GM23338 (cell line): ENCODE results near the gene PIKFYVE. TPM values are rescaled to one million over a fixed set of nuclear protein-coding genes. Genes with fewer than 3 reads are reported as not detected.

ENCODE experiments used
- ATAC-seq: fragments of 200-7000 bp; cut with Tn5 transposase; 3 replicates; pipeline ENCODE4 v1.9.1; 2020
- DNase-seq: peaks from one replicate; pipeline ENCODE4 v3.0.0-alpha.2; 2015; ENCODE audit warnings: low spot score
- H2AFZ ChIP-seq: fragments of 200-600 bp; sonication (generic); 2 replicates; pipeline ENCODE4 v1.8.0; 2016; ENCODE audit warnings: antibody characterized with exemption, mild to moderate bottlenecking, moderate library complexity
- H3F3A ChIP-seq: fragments of 200-600 bp; sonication (generic); replicated peaks from 2 replicates; pipeline ENCODE4 v1.8.0; 2017; ENCODE audit warnings: antibody characterized with exemption, mixed run types, low read depth
- H3K27ac ChIP-seq: fragments of 200-600 bp; sonication (generic); 2 replicates; pipeline ENCODE4 v1.6.1; 2016; ENCODE audit warnings: low read depth
- H3K27me3 ChIP-seq: fragments of 200-600 bp; sonication (generic); 2 replicates; pipeline ENCODE4 v1.8.0; 2016; ENCODE audit warnings: mild to moderate bottlenecking, mixed run types, moderate library complexity; ENCODE audit not compliant: insufficient read depth
- H3K36me3 ChIP-seq: fragments of 200-600 bp; sonication (generic); 2 replicates; pipeline ENCODE4 v1.8.0; 2016; ENCODE audit warnings: mild to moderate bottlenecking; ENCODE audit not compliant: insufficient read depth
- H3K4me1 ChIP-seq: fragments of 200-600 bp; sonication (generic); 2 replicates; pipeline ENCODE4 v1.8.0; 2016; ENCODE audit warnings: mild to moderate bottlenecking, moderate library complexity; ENCODE audit not compliant: insufficient read depth
- H3K4me2 ChIP-seq: fragments of 200-600 bp; sonication (generic); 2 replicates; pipeline ENCODE4 v1.7.1; 2017; ENCODE audit warnings: mixed run types
- H3K4me3 ChIP-seq: fragments of 200-600 bp; sonication (generic); 2 replicates; pipeline ENCODE4 v1.6.1; 2016; ENCODE audit warnings: mixed run types
- H3K79me2 ChIP-seq: fragments of 200-600 bp; sonication (generic); replicated peaks from 2 replicates; pipeline ENCODE4 v1.8.0; 2017; ENCODE audit warnings: mild to moderate bottlenecking; ENCODE audit not compliant: insufficient read depth
- H3K9me2 ChIP-seq: fragments of 200-600 bp; sonication (generic); 2 replicates; pipeline ENCODE4 v1.8.0; 2017; ENCODE audit not compliant: insufficient read depth
- H4K20me1 ChIP-seq: fragments of 200-600 bp; sonication (generic); replicated peaks from 2 replicates; pipeline ENCODE4 v1.8.0; 2017; ENCODE audit warnings: mild to moderate bottlenecking; ENCODE audit not compliant: insufficient read depth
- H3K27ac Mint-ChIP-seq: 2 replicates; pipeline ENCODE4 v1.8.0; 2020; ENCODE audit warnings: inconsistent platforms, mild to moderate bottlenecking, moderate library complexity, mixed read lengths
- H3K27me3 Mint-ChIP-seq: 3 replicates; pipeline ENCODE4 v1.8.0; 2022; ENCODE audit warnings: low read depth, mild to moderate bottlenecking, moderate library complexity, mixed read lengths, inconsistent platforms; ENCODE audit not compliant: insufficient read depth, poor library complexity
- H3K36me3 Mint-ChIP-seq: 3 replicates; pipeline ENCODE4 v1.8.0; 2021; ENCODE audit warnings: low read depth, mild to moderate bottlenecking, inconsistent platforms, moderate library complexity, mixed read lengths
- H3K4me1 Mint-ChIP-seq: 3 replicates; pipeline ENCODE4 v1.8.0; 2020; ENCODE audit warnings: mild to moderate bottlenecking, inconsistent platforms, mixed read lengths
- H3K4me3 Mint-ChIP-seq: 3 replicates; pipeline ENCODE4 v1.8.0; 2021; ENCODE audit warnings: moderate library complexity, mild to moderate bottlenecking, inconsistent platforms, mixed read lengths
- H3K9me3 Mint-ChIP-seq: 3 replicates; pipeline ENCODE4 v1.8.0; 2020; ENCODE audit warnings: moderate library complexity, mild to moderate bottlenecking, inconsistent platforms, mixed read lengths
- CTCF ChIP-seq, 2 experiments: fragments of 200-600 bp in 1 of 2; sonication (generic) in 1 of 2; conservative IDR thresholded peaks; 2 replicates each; pipeline versions ENCODE4 v1.5.1 to v1.6.1; 2016 to 2017; ENCODE audit warnings: antibody characterized with exemption in 2 of 2, low read depth in 2 of 2, mild to moderate bottlenecking in 2 of 2, moderate library complexity in 1 of 2
- ETS1 ChIP-seq: IDR thresholded peaks from 2 replicates; pipeline ENCODE4 v1.6.1; 2016; ENCODE audit warnings: antibody characterized with exemption
- EZH2 ChIP-seq: fragments of 200-600 bp; sonication (generic); IDR thresholded peaks from one replicate; pipeline ENCODE4 v1.8.0; 2017; ENCODE audit warnings: antibody characterized with exemption, mild to moderate bottlenecking, low read depth; ENCODE audit not compliant: unreplicated experiment
- EZH2phosphoT487 ChIP-seq: fragments of 200-600 bp; sonication (generic); IDR thresholded peaks from one replicate; pipeline ENCODE4 v1.8.1; 2018; ENCODE audit warnings: antibody characterized with exemption; ENCODE audit not compliant: unreplicated experiment
- NANOG ChIP-seq: IDR thresholded peaks from 2 replicates; pipeline ENCODE4 v1.6.1; 2016; ENCODE audit warnings: antibody characterized with exemption, borderline replicate concordance
- POLR2AphosphoS5 ChIP-seq: IDR thresholded peaks from 2 replicates; pipeline ENCODE4 v1.6.1; 2016; ENCODE audit warnings: antibody characterized with exemption, low read depth
- REST ChIP-seq: IDR thresholded peaks from one replicate; pipeline ENCODE4 v1.6.1; 2018; ENCODE audit warnings: antibody characterized with exemption; ENCODE audit not compliant: unreplicated experiment
- STAT1 ChIP-seq: IDR thresholded peaks from one replicate; pipeline ENCODE4 v1.6.1; 2016; ENCODE audit warnings: antibody characterized with exemption; ENCODE audit not compliant: unreplicated experiment
- ZNF114 ChIP-seq: fragments of 250-450 bp; sonication (Bioruptor Pico); IDR thresholded peaks from 2 replicates; pipeline ENCODE4 v1.5.0; 2020; ENCODE audit warnings: mild to moderate bottlenecking, moderate library complexity
- polyA plus RNA-seq: library from polyadenylated mRNA; unstranded; fragments of >200 nt; fragmentation: Nextera tagmentation; extraction: Ambion mirVana; gene quantifications from 2 replicates; pipeline ENCODE4 v1.2.1, GENCODE V29; 2016
- total RNA-seq: library from RNA; depleted of rRNA; stranded (reverse); fragments of >200 nt; shearing (Covaris generic); gene quantifications from 2 replicates; pipeline ENCODE4 v1.2.3, GENCODE V29; 2014

Gene PIKFYVE
- total and polyA plus RNA-seq, 2 experiments from 2014 or later: 15.1 to 48.0 TPM

GRCh38 chr2:208352644-208353567 is 86.9 kb downstream of the PIKFYVE start:
- ATAC-seq (no peak), DNase-seq (no peak)
- H3K4me3 Mint-ChIP-seq: no peak overlapping the region
- no peaks in the 10 kb centered on the region for H3K4me1 ChIP-seq
- H3K4me2 ChIP-seq: no peak overlapping the region
- H3F3A ChIP-seq: no peaks in the 10 kb centered on the region
- H3K27me3 Mint-ChIP-seq: no peaks in the 10 kb centered on the region
- peaks cover 10% of the 10 kb centered on the region; the same call in 2 of the 3 replicates for H3K4me1 Mint-ChIP-seq
- no peaks in the 10 kb centered on the region for H3K9me3 Mint-ChIP-seq
- H3K36me3 ChIP-seq: peaks cover 45% of the 10 kb centered on the region
- no peak overlapping the region for H3K27ac Mint-ChIP-seq
- no peaks in the 10 kb centered on the region for H4K20me1 ChIP-seq
- H3K79me2 ChIP-seq: no peaks in the 10 kb centered on the region
- H3K4me3 ChIP-seq: no peak overlapping the region
- H3K27ac ChIP-seq: no peak overlapping the region
- no peaks in the 10 kb centered on the region for H3K27me3 ChIP-seq
- no peak for TF ChIP-seq POLR2AphosphoS5
- TF ChIP-seq EZH2: no peak
- TF ChIP-seq REST: no peak
- TF ChIP-seq STAT1: no peak
- TF ChIP-seq ETS1: no peak
- TF ChIP-seq NANOG: no peak
- H3K36me3 Mint-ChIP-seq: peaks cover 63% of the 10 kb centered on the region
- no peaks in the 10 kb centered on the region for H3K9me2 ChIP-seq
- H2AFZ ChIP-seq: no peak overlapping the region

GRCh38 chr2:208354964-208355381 is 88.9 kb downstream of the PIKFYVE start:
- no peaks in the 10 kb centered on the region for H3F3A ChIP-seq
- no peaks in the 10 kb centered on the region for H3K27me3 ChIP-seq
- H3K27ac ChIP-seq: no peak overlapping the region
- no peak overlapping the region for H3K4me2 ChIP-seq
- no peak overlapping the region for H2AFZ ChIP-seq
- H3K79me2 ChIP-seq: no peaks in the 10 kb centered on the region
- H3K4me3 ChIP-seq: no peak overlapping the region
- H3K36me3 Mint-ChIP-seq: peaks cover 67% of the 10 kb centered on the region
- H3K27me3 Mint-ChIP-seq: peaks cover 5% of the 10 kb centered on the region
- H3K4me3 Mint-ChIP-seq: no peak overlapping the region
- H3K9me3 Mint-ChIP-seq: no peaks in the 10 kb centered on the region
- no peak for DNase-seq
- H3K36me3 ChIP-seq: peaks cover 45% of the 10 kb centered on the region
- no peaks in the 10 kb centered on the region for H3K9me2 ChIP-seq
- no peaks in the 10 kb centered on the region for H3K4me1 ChIP-seq
- ATAC-seq: no peak
- TF ChIP-seq POLR2AphosphoS5: no peak
- TF ChIP-seq ZNF114 (CRISPR knock-in tag): no peak
- no peak for TF ChIP-seq NANOG
- TF ChIP-seq EZH2: no peak
- no peak for TF ChIP-seq REST
- TF ChIP-seq EZH2phosphoT487: no peak
- no peak for TF ChIP-seq CTCF (conservative IDR thresholded peaks at IDR 0.05; ENCODE audit: low read depth in 2 of 2)
- H3K4me1 Mint-ChIP-seq: peaks cover 12% of the 10 kb centered on the region
- no peak overlapping the region for H3K27ac Mint-ChIP-seq
- no peaks in the 10 kb centered on the region for H4K20me1 ChIP-seq
